HG03066 (cell line): Measurements from ENCODE around the gene TSPAN4.

Experiments
- ATAC-seq: cut with Tn5 transposase; IDR thresholded peaks from one replicate; pipeline ENCODE4 v1.9.1; 2021; ENCODE audit warnings: low read depth; ENCODE audit not compliant: unreplicated experiment

TSPAN4 gene

GRCh38 chr11:877565-877964 is 34.9 kb downstream of the TSPAN4 start:
- no peak for ATAC-seq

GRCh38 chr11:880447-880846 is 37.8 kb downstream of the TSPAN4 start:
- ATAC-seq, result no peak

GRCh38 chr11:882596-882995 is 39.9 kb downstream of the TSPAN4 start:
- ATAC-seq, result no peak

- ATAC-seq, result no peak
Observed at GRCh38 chr11:883527-883926, 40.9 kb downstream of the TSPAN4 start.

- ATAC-seq, result no peak
Observed at GRCh38 chr11:884578-885070, 42.0 kb downstream of the TSPAN4 start.

DNA sequence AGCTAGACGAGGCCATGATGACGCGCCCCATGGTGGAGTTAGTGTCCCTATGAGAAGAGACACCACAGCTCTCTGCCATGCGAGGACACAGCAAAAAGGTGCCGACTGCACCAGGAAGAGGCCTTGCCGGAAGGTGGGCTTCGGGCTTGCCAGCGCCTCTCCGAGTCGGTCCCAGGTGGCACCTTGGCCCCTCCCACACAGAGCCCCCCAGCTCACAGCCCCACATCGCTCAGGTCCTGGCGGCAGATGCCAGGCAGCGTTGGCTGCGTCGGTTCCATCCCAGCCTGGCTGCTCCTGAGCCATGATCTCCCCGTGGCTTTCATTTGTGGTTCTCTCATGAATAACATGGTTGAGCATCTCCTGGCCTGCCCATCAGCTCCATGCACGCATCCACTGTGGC is 43.9 kb downstream of the TSPAN4 start:
- ATAC-seq, result no peak

GRCh38 chr11:887589-887988 is 44.9 kb downstream of the TSPAN4 start:
- ATAC-seq, result no peak

DNA sequence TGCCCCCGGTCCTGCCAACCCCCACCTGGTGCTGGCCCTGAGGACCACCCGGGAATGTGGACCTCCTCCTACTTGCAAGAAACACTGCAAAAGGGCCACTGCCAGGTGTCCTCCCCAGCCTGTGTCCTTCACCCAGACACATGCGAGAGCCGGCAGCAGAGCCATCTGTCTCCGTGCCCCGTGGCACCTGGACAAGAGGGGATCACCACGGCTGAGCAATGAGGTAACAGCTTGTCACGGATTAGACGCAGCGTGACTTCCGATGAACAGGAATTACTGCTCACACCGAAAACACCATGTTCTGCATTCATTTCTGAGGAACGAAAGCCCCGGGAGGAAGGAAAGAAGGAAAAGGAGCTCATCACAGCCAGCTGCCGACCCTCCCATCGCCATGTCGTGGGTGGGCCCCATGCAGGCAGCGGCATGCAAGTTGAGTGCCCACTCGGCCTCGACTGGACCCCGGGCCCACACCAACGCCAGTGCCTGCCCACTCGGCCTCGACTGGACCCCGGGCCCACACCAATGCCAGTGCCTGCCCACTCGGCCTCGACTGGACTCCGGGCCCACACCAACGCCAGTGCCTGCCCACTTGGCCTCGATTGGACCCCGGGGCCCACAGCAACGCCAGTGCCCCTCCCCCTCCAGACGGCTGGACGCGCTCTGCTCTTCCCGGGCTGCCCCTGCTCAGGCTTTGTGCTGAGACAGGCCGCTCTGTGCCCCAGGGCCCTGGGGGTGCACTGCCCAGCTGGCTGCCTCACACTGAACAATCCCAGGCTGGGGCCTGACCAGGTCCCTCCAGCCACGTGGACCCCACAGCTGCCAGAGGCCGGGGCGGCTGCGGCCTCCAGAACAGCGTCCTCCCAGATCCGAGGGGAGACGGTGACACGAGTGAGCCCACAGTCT is 45.9 kb downstream of the TSPAN4 start:
- ATAC-seq, result no peak

- no peak for ATAC-seq
Observed at GRCh38 chr11:889257-889656, 46.6 kb downstream of the TSPAN4 start.

GRCh38 chr11:889687-890475 is 47.2 kb downstream of the TSPAN4 start:
- no peak for ATAC-seq

DNA sequence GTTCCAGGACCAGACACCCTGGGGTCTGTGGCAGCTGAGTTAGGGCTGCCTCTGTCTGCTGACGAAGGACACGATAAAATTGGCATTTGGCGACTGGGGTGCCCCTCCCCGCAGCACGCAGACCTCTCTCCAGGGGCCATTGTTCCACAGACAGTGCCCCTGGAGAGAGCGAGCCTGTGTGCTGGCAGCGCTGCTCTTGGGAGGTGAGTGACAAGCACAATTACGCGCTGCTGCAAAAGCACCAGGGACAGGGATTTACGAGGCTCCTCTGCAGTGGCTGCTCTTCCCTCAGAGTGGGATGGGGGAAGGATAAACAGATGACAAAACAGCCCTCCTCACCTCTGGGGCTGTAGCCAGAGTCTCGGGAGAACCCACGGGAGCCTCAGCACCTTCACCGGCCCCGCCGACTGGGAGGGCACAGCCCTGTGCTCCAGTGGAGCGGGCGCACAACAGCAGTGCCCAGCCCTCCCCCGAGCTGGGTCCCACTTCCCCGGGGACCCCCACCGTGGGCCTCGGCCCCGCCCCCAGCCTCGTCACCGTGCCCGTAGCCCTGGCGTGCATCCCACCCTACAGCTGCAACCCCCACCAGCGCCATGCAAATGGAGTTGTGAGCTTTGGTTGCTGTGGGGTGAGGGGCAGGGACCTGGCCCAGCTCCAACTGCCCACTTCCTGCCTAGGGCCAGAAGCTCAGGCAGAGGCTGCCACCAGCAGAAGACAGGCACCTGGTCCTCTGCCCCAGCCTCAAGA is 48.3 kb downstream of the TSPAN4 start:
- no peak for ATAC-seq

DNA sequence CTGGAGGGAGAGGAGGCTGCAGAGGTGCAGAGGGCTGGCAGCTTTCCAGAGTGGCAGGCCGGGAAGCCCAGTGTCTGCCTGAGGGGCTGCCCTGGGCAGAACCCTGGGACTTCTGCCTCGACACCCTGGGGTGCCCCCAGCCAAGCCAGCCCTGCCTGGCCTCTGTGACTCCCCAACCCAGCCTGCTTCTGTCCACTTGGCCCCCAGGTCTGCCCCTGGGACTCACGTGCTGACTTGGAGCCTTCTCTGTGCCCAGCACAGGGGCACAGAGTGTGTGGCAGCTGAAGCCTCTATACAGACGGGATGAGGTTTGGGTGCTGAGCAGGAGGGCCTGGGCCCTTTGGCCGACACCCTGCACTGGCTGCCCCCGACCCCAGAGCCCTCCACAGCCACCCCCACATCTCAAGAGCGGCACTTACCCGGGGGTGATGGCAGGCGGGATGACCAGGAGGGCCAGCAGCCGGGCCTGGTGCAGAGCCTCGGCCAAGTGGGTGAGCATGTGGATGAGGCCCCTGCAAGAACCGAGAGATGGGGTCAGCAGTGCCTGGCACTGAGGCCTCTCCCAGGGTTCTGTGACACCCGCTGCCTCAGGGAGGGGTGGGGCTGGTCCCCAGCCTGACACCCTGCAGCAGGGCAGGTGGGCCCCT is 50.5 kb downstream of the TSPAN4 start:
- ATAC-seq, result no peak

DNA sequence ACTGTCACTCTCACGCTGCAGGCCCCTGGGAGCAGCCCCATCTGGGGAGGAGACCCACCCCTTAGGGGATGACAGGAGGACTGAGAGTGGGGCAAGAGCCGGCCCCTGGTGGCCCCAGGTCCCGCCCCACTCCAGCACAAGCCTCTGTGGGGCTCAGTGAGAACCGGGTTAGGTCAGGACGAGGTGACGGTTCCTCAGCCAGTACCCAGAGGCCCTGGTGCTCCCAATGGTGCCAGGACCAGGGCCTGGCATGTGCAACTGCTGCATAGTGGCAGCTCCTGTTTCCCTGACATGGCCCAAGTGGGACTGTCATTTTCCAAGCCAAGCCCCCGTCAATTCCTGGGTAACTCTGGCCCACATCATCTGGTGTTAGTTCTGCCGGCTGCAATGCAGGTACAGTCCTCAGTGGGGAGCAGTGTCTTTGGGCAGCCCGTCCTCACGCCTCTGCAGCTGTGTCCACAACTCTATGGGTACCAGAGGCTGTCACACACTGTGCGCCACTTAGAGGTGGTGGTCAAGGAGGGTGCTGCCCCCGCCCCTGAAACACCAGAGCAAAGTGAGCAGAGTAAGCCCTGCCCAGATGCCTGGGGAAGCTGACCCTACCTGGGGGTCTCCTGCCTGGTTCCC is 52.0 kb downstream of the TSPAN4 start:
- no peak for ATAC-seq

- no peak for ATAC-seq
Observed at GRCh38 chr11:895331-896110, 52.9 kb downstream of the TSPAN4 start.

- ATAC-seq, result no peak
Observed at GRCh38 chr11:897253-898142, 54.8 kb downstream of the TSPAN4 start.

GRCh38 chr11:898143-898511 is 55.5 kb downstream of the TSPAN4 start:
- no peak for ATAC-seq

DNA sequence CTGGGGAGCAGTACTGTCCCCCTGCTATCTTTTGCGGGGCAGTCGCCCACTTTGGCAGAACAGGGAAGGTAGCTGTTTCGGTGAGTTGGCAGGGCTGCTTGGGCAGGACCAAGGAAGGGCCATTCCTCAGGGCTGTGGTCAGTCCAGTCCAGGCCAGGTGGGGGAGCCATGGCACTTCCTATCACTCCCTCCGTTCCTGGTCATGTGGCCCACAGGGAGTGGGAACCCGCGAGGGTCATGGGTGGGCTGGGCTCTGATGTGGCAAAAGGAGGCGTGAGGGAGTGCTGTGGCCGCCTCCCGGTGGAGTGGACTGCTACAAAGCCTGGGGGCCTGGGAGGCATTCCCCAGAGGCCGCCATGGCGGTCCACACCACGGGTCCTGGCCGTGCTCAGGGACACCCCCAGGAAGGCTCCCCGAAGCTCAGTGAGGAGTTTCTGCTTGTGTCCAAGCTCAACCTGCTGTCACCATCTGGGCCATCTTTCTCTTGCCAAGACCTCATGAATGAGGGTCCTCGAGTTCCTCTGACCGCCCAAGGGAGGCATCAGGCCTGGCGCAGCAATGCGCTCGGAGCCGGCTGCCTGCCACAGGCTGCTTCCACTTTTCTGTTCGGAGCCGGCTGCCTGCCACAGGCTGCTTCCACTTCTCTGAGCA is 56.0 kb downstream of the TSPAN4 start:
- ATAC-seq, result no peak

GRCh38 chr11:899724-900123 is 57.1 kb downstream of the TSPAN4 start:
- ATAC-seq, result no peak
